ENCODE measurements around the gene PPP2R3B. TPM values are rescaled to one million over a fixed set of nuclear protein-coding genes. Genes with fewer than 3 reads are reported as not detected.
A peak's percentile ranks its signal among the peaks of the same experiment; 100 is the strongest.
"Not testable (repeated sequence)": the region's sequence is repeated elsewhere in the genome, so short reads cannot be mapped to it uniquely, and the experiment has no call there.

The PPP2R3B gene
- total RNA-seq, 4 donors from 2014 or later, result 4.1 to 16.1 (median 9.4) TPM

DNA sequence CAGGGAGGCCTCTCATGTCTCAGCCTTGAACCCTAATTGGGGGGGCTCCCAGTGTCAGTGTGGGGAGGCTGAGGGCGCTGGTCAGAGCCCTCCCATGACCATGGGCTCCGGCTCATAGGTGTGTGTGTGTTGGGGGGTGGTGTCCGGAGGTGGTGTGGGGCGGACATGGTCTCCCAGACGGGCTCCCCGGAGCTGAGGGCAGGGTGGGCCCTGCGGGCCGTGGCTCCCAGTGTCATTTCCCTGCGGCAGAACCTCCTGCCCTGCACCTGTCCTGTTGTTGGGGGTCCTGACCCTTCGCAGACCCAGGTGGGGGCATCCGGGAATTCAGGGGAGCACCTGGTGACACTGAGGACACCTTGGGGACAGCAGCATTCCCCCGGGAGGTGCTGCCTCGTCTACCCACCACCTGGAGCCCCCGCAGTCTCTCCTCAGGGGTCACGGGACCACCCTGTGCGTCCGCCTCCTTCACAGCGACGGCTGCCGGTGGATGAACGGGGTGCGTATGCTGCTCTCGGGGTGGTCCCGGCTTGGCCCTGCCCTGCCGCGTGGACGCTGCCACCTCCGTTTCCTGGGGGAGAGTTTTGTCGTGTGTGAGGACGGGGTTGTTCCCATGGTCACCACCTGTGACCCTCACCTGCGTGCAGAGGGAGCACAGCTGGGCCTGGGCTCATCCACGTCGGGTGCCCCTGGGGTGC is 53.6 kb downstream of the PPP2R3B start:
- H3K4me3 ChIP-seq, result no peak overlapping the region
- no peak overlapping the region for H3K27ac ChIP-seq
- H3K4me1 ChIP-seq, result peaks cover 0 to 9% of the 10 kb centered on the region in 2 donors
- DNase-seq, result no peak
- H3K9me3 ChIP-seq, result no peaks in the 10 kb centered on the region
- no peaks in the 10 kb centered on the region for H3K36me3 ChIP-seq
- H3K27me3 ChIP-seq, result no peaks in the 10 kb centered on the region
- intact Hi-C loops (cut with DNase I; ENCODE audit: low total_unique reads), result no loop called here
- TF ChIP-seq POLR2A (IDR thresholded peaks at IDR 0.05), result no peak

DNA sequence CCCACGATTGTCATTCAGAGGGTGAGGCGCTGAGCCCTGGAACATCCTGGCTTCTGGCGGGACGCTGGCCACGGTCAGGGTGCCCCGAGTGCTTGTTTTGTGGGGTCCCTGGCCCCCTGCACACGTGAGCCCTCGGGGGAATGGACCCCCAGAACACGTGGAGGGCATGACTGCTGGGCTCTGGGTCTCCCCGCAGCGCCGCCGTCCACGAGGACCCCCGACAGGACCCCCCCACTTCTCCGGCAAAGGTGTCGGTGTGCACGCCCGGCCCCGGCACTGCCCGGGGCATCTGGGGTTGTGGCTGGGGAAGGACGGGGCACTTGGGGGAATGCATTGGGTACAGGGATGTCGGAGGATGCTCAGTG is 54.2 kb downstream of the PPP2R3B start:
- intact Hi-C loops (cut with DNase I; ENCODE audit: low total_unique reads), result no loop called here
- no peak for DNase-seq
- no peaks in the 10 kb centered on the region for H3K27me3 ChIP-seq
- no peak overlapping the region for H3K27ac ChIP-seq
- no peaks in the 10 kb centered on the region for H3K36me3 ChIP-seq
- H3K4me1 ChIP-seq, result peaks cover 0 to 9% of the 10 kb centered on the region in 2 donors
- no peaks in the 10 kb centered on the region for H3K9me3 ChIP-seq
- H3K4me3 ChIP-seq, result no peak overlapping the region
- TF ChIP-seq, protein P1, sequence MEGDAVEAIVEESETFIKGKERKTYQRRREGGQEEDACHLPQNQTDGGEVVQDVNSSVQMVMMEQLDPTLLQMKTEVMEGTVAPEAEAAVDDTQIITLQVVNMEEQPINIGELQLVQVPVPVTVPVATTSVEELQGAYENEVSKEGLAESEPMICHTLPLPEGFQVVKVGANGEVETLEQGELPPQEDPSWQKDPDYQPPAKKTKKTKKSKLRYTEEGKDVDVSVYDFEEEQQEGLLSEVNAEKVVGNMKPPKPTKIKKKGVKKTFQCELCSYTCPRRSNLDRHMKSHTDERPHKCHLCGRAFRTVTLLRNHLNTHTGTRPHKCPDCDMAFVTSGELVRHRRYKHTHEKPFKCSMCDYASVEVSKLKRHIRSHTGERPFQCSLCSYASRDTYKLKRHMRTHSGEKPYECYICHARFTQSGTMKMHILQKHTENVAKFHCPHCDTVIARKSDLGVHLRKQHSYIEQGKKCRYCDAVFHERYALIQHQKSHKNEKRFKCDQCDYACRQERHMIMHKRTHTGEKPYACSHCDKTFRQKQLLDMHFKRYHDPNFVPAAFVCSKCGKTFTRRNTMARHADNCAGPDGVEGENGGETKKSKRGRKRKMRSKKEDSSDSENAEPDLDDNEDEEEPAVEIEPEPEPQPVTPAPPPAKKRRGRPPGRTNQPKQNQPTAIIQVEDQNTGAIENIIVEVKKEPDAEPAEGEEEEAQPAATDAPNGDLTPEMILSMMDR (IDR thresholded peaks at IDR 0.05), result no peak
- no peak for TF ChIP-seq POLR2A (IDR thresholded peaks at IDR 0.05)

DNA sequence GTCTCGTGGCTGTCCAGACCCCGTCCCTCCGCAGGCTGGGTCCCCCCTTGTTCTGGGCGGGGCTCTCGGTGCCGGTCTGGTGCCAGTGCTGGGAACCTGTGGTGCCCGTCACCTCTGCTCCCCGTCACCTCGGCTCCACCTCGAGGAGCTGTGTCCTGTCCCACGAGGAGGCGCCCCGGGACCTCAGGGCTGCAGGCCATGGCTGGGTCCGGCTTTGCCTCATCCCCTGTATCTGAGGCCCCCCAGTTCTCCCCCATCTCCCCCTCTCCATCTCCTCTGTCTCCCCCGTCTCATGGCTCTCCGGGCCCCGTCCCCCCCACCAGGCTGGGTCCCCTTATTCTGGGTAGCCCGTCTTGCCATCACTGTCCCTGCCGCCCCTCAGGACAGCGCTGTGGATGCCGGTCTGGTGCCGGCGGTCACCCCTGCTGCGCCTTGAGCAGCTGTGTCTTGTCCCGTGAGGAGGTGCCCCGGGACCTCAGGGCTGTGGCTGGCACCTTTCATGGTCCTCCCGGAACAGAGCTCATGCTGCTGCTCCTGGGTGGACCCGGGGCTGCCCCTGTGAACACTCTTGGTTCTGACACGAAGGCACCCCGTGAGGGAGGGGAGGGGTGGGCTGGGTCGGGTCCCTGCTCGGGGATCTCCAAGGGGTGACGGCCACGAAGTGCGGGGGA is 54.7 kb downstream of the PPP2R3B start:
- DNase-seq, result no peak
- intact Hi-C loops (cut with DNase I; ENCODE audit: low total_unique reads), result no loop called here
- no peaks in the 10 kb centered on the region for H3K27me3 ChIP-seq

DNA sequence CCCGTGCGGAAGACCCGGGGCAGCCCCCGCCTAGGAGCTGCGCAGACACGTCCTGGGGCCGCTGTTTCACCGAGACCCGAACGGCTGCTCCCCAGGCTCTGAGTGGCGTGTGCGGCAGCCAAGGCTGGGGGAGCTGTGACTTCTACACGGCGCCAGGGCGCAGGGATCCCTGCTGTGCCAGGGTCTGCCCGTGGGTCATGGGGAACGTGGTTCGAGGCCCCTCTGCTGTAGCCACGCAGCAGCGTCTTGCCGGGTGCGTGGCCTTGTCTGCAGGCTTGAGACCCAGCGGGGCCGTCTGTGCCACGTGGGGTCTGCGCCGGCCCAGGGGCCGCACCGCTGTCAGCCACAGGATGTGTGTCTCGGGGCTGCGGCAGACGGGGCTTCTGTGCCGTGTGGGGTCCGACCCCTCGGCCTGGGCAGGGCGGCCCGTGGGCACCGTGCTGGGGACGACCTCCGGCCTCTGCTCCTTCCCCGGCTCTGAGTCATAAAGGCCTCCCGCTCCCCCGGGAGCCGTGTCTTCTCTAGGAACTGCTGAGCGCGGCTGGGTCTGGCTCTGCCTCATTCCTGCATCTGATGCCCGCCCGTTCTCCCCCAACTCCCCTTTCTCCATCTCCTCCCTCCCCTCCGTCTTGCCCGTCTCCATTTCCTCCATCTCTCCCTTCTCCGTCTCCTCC is 55.4 kb downstream of the PPP2R3B start:
- H3K27ac ChIP-seq, result no peak overlapping the region
- TF ChIP-seq, protein P1 (IDR thresholded peaks at IDR 0.05), result no peak
- TF ChIP-seq POLR2A (IDR thresholded peaks at IDR 0.05), result no peak
- H3K36me3 ChIP-seq, result no peaks in the 10 kb centered on the region
- H3K27me3 ChIP-seq, result no peaks in the 10 kb centered on the region
- DNase-seq, result no peak
- no peaks in the 10 kb centered on the region for H3K9me3 ChIP-seq
- H3K4me3 ChIP-seq, result peak overlapping the region in 1 of 2 donors; percentile 2
- intact Hi-C loops (cut with DNase I; ENCODE audit: low total_unique reads), result no loop called here
- peaks cover 0 to 9% of the 10 kb centered on the region in 2 donors for H3K4me1 ChIP-seq

More for the DNA sequence above, 54.7 kb downstream of the PPP2R3B start:
- H3K4me1 ChIP-seq, result peaks cover 0 to 9% of the 10 kb centered on the region in 2 donors
- no peaks in the 10 kb centered on the region for H3K9me3 ChIP-seq
- H3K36me3 ChIP-seq, result no peaks in the 10 kb centered on the region
- H3K4me3 ChIP-seq, result no peak overlapping the region
- no peak overlapping the region for H3K27ac ChIP-seq
- TF ChIP-seq, protein P1 (IDR thresholded peaks at IDR 0.05), result no peak
- TF ChIP-seq POLR2A (IDR thresholded peaks at IDR 0.05), result no peak

DNA sequence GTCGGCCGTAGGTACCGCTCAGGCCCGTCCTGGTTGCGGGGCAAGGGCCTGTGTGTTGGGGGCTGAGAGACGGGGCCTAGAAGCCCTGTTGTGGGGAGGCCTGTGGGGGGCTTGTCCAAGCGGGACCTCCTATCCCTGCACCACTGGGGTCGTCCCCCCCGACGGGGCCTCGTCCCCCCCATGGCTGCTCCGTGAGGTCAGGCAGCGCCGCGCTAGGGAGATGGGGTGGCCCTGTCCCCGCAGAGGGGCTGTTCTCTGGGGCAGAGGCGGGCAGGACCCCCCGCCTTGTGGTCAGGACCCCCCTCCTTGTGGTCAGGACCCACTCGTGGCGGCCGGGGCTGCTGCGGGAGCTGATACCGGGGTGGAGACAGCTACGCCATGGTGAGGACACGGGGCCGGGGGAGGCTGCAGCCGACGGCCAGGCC is 56.0 kb downstream of the PPP2R3B start:
- Histone ChIP-seq H3K27ac (no peak overlapping the region), H3K36me3 (no peaks in the 10 kb centered on the region), H3K9me3 (no peaks in the 10 kb centered on the region), H3K4me1 (peaks cover 0 to 9% of the 10 kb centered on the region in 2 donors), H3K27me3 (no peaks in the 10 kb centered on the region), H3K4me3 (no peak overlapping the region)
- TF ChIP-seq POLR2A (IDR thresholded peaks at IDR 0.05), result no peak
- TF ChIP-seq, protein P1 (IDR thresholded peaks at IDR 0.05), result no peak
- no peak for DNase-seq
- intact Hi-C loops (cut with DNase I; ENCODE audit: low total_unique reads), result no loop called here

DNA sequence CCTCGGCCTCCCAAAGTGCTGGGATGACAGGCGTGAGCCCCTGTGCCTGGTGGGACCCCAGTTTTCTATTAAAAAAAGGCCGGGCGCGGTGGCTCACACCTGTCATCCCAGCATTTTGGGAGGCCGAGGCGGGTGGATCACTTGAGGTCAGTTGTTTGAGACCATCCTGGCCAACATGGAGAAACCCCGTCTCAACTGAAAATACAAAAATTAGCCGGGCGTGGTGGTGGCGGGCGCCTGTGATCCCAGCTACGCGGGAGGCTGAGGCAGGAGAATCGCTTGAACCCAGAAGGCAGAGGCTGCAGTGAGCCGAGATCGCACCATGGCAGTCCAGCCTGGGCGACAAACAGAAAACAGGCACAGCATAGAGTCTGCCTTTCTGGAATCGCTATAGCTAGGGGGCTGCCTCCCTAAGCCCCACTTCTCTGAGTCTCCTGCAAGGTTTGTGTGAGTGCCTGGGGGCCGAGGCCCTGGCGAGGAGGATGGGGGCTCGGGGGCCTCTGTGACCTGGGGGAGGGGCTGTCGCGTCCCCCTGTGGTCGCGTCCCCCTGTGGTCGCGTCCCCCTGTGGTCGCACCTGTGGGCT is 56.5 kb downstream of the PPP2R3B start:
- H3K4me1 ChIP-seq; DNase-seq; H3K27me3 ChIP-seq; H3K4me3 ChIP-seq; H3K36me3 ChIP-seq; H3K27ac ChIP-seq; intact Hi-C loops (cut with DNase I; ENCODE audit: low total_unique reads); H3K9me3 ChIP-seq: not testable (repeated sequence)
